H1 (cell line): Measurements from ENCODE around the gene NBPF3. TPM values are rescaled to one million over a fixed set of nuclear protein-coding genes. Genes with fewer than 3 reads are reported as not detected.
A peak's percentile ranks its signal among the peaks of the same experiment; 100 is the strongest.

Experiments
- CTCF ChIA-PET: fragments of 300-600 bp; sonication (Branson Sonifier 250); formaldehyde crosslinking; loops from one replicate; lab custom pipeline; 2021; ENCODE audit not compliant: partially characterized antibody; lab: Charles Lee
- POLR2A ChIA-PET: fragments of 300-600 bp; sonication (Branson Sonifier 250); formaldehyde crosslinking; loops from one replicate; lab custom pipeline; 2021; ENCODE audit warnings: inconsistent platforms; ENCODE audit not compliant: partially characterized antibody; lab: Charles Lee
- DNase-seq, 2 experiments: peaks; one replicate each; pipeline versions ENCODE4 v3.0.0 to v3.0.0-alpha.2; 2010 to 2022; ENCODE audit warnings: low spot score in 2 of 2, low read depth in 1 of 2, mixed read lengths in 1 of 2
- FAIRE-seq: peaks from 2 replicates; lab custom pipeline; 2011; peaks lifted over from hg19 to GRCh38; lab: Jason Lieb, UNC
- H2AFZ ChIP-seq: 2 replicates; pipeline ENCODE4 v1.8.1; 2012; ENCODE audit warnings: low read length, inconsistent platforms
- H2AK5ac ChIP-seq: 2 replicates; pipeline ENCODE4 v1.6.1; 2013; ENCODE audit warnings: low read depth, low read length
- H2BK120ac ChIP-seq: replicated peaks from 2 replicates; pipeline ENCODE3; 2013; ENCODE audit warnings: low read depth, low read length, inconsistent platforms
- H2BK12ac ChIP-seq: 2 replicates; pipeline ENCODE4 v1.6.1; 2013; ENCODE audit warnings: low read depth, low read length
- H2BK15ac ChIP-seq: 2 replicates; pipeline ENCODE4 v1.6.1; 2013; ENCODE audit warnings: low read length
- H2BK20ac ChIP-seq: 2 replicates; pipeline ENCODE4 v1.6.1; 2013; ENCODE audit warnings: low read length
- H2BK5ac ChIP-seq: 2 replicates; pipeline ENCODE4 v1.6.1; 2013; ENCODE audit warnings: low read depth, low read length
- H3K14ac ChIP-seq: 2 replicates; pipeline ENCODE4 v1.6.1; 2013; ENCODE audit warnings: inconsistent platforms; ENCODE audit not compliant: insufficient read length
- H3K18ac ChIP-seq: 2 replicates; pipeline ENCODE4 v1.6.1; 2013; ENCODE audit warnings: low read length; ENCODE audit errors: extremely low read depth
- H3K23ac ChIP-seq: 2 replicates; pipeline ENCODE4 v1.6.1; 2013; ENCODE audit warnings: inconsistent platforms; ENCODE audit not compliant: insufficient read length
- H3K23me2 ChIP-seq: 2 replicates; pipeline ENCODE4 v1.6.1; 2013; ENCODE audit warnings: low read depth, low read length
- H3K27ac ChIP-seq: 2 replicates; pipeline ENCODE4 v1.6.1; 2011; ENCODE audit warnings: low read depth, low read length, inconsistent platforms
- H3K27me3 ChIP-seq, 4 experiments: replicated peaks in 1 of 4; 1 replicate in 1 of 4; 2 replicates in 3 of 4; pipeline versions ENCODE4 v1.6.1 to v1.8.1; 2011 to 2013; ENCODE audit warnings: low read length in 3 of 4, mild to moderate bottlenecking in 3 of 4, inconsistent platforms in 2 of 4, mixed read lengths in 2 of 4, moderate library complexity in 1 of 4; ENCODE audit not compliant: control insufficient read depth in 3 of 4, insufficient read depth in 3 of 4; ENCODE audit errors: extremely low read depth in 1 of 4
- H3K36me3 ChIP-seq, 4 experiments: 2 replicates each; pipeline versions ENCODE4 v1.6.1 to v1.8.1; 2011 to 2013; ENCODE audit warnings: mild to moderate bottlenecking in 4 of 4, low read length in 3 of 4, moderate library complexity in 2 of 4, control low read depth in 1 of 4, inconsistent platforms in 1 of 4; ENCODE audit not compliant: insufficient read depth in 4 of 4, control insufficient read depth in 2 of 4
- H3K4ac ChIP-seq: replicated peaks from 2 replicates; pipeline ENCODE3; 2013; ENCODE audit warnings: low read length, low read depth, mixed read lengths, inconsistent platforms; ENCODE audit not compliant: insufficient read length
- H3K4me1 ChIP-seq, 4 experiments: replicated peaks in 1 of 4; 1 replicate in 1 of 4; 2 replicates in 3 of 4; pipeline versions ENCODE4 v1.6.1 to v1.8.1; 2011 to 2013; ENCODE audit warnings: low read length in 3 of 4, inconsistent platforms in 2 of 4, mixed read lengths in 1 of 4; ENCODE audit not compliant: insufficient read depth in 4 of 4, control insufficient read depth in 3 of 4
- H3K4me2 ChIP-seq, 2 experiments: 2 replicates each; pipeline versions ENCODE4 v1.6.1 to v1.8.1; 2011 to 2013; ENCODE audit warnings: low read depth in 2 of 2, low read length in 2 of 2, control low read depth in 1 of 2, inconsistent platforms in 1 of 2, mild to moderate bottlenecking in 1 of 2; ENCODE audit not compliant: insufficient read depth in 1 of 2
- H3K4me3 ChIP-seq, 4 experiments: fragments of 200-600, 300-600 bp in 1 of 4; sonication (generic), shearing (Covaris generic), sonication (Bioruptor Twin) in 1 of 4; 2 replicates each; pipeline versions ENCODE4 v1.5.1 to v1.8.1; 2011 to 2016; ENCODE audit warnings: low read length in 4 of 4, low read depth in 3 of 4, control low read depth in 2 of 4, inconsistent platforms in 2 of 4, mild to moderate bottlenecking in 2 of 4, mixed read lengths in 1 of 4, moderate library complexity in 1 of 4; ENCODE audit not compliant: insufficient read depth in 2 of 4; ENCODE audit errors: extremely low read depth in 1 of 4
- H3K56ac ChIP-seq: replicated peaks from 2 replicates; pipeline ENCODE3; 2013; ENCODE audit warnings: low read depth, mild to moderate bottlenecking, mixed read lengths, low read length, inconsistent platforms; ENCODE audit not compliant: insufficient read length
- H3K79me1 ChIP-seq: 2 replicates; pipeline ENCODE4 v1.6.1; 2013; ENCODE audit warnings: low read depth, low read length, control low read depth
- H3K79me2 ChIP-seq, 2 experiments: 2 replicates each; pipeline versions ENCODE4 v1.6.1 to v1.8.1; 2012 to 2013; ENCODE audit warnings: low read length in 2 of 2, mild to moderate bottlenecking in 2 of 2, inconsistent platforms in 1 of 2; ENCODE audit not compliant: insufficient read depth in 2 of 2, control insufficient read depth in 1 of 2
- H3K9ac ChIP-seq, 4 experiments: replicated peaks in 1 of 4; 1 replicate in 1 of 4; 2 replicates in 3 of 4; pipeline versions ENCODE4 v1.6.1 to v1.8.1; 2011 to 2013; ENCODE audit warnings: low read depth in 3 of 4, low read length in 3 of 4, control low read depth in 2 of 4, mild to moderate bottlenecking in 2 of 4, moderate library complexity in 2 of 4, inconsistent platforms in 1 of 4; ENCODE audit errors: extremely low read depth in 1 of 4
- H3K9me3 ChIP-seq, 2 experiments: 2 replicates each; pipeline versions ENCODE4 v1.6.1 to v1.8.1; 2012 to 2013; ENCODE audit warnings: mild to moderate bottlenecking in 2 of 2, moderate library complexity in 2 of 2, control low read depth in 1 of 2, inconsistent platforms in 1 of 2, low read depth in 1 of 2, low read length in 1 of 2, mixed read lengths in 1 of 2; ENCODE audit not compliant: insufficient read depth in 2 of 2
- H4K20me1 ChIP-seq, 2 experiments: replicated peaks in 1 of 2; 2 replicates each; pipeline versions ENCODE3 to v1.8.1; 2011 to 2013; ENCODE audit warnings: inconsistent platforms in 2 of 2, low read length in 2 of 2, mild to moderate bottlenecking in 1 of 2; ENCODE audit not compliant: insufficient read depth in 2 of 2, control insufficient read depth in 1 of 2
- H4K5ac ChIP-seq: 2 replicates; pipeline ENCODE4 v1.6.1; 2013; ENCODE audit warnings: low read length, low read depth, mixed read lengths, inconsistent platforms; ENCODE audit not compliant: insufficient read length
- H4K8ac ChIP-seq: 2 replicates; pipeline ENCODE4 v1.8.0; 2013; ENCODE audit warnings: mild to moderate bottlenecking, moderate library complexity, low read length, inconsistent platforms; ENCODE audit not compliant: insufficient read depth; ENCODE audit errors: extremely low read depth
- H4K91ac ChIP-seq: replicated peaks from 2 replicates; pipeline ENCODE3; 2013; ENCODE audit warnings: low read length, mixed read lengths, inconsistent platforms; ENCODE audit not compliant: insufficient read length
- CEBPB ChIP-seq: IDR thresholded peaks from 2 replicates; pipeline ENCODE4 v1.6.1; 2012; ENCODE audit warnings: low read depth, low read length
- GABPA ChIP-seq: IDR thresholded peaks from 2 replicates; pipeline ENCODE4 v1.6.1; 2011; ENCODE audit warnings: mild to moderate bottlenecking, low read length, moderate library complexity, borderline replicate concordance; ENCODE audit not compliant: insufficient read depth
- JUND ChIP-seq: IDR thresholded peaks from 2 replicates; pipeline ENCODE4 v1.6.1; 2011; ENCODE audit warnings: mild to moderate bottlenecking, improper control_type of control experiment, low read length
- WGBS, 2 experiments: shearing (Covaris generic) in 1 of 2; methylation state at CpG; one replicate each; pipeline versions ENCODE4 v1.1.6 to v1.1.7; 2013 to 2015; ENCODE audit warnings: low lambda C conversion rate in 2 of 2, mixed read lengths in 2 of 2, inconsistent platforms in 1 of 2, low coverage in 1 of 2, missing lambda C conversion rate in 1 of 2; ENCODE audit not compliant: insufficient replicate concordance in 2 of 2, insufficient coverage in 1 of 2, insufficient read length in 1 of 2; ENCODE audit errors: extremely low coverage in 1 of 2, missing lambda C conversion rate in 1 of 2; 5-methylcytosine and 5-hydroxymethylcytosine counted together
- polyA plus RNA-seq, 7 experiments: library from polyadenylated mRNA; depleted of rRNA in 3 of 7; stranded (reverse) in 5 of 7; unstranded in 2 of 7; fragments of >200 nt in 5 of 7; fragments of 200-250 nt in 2 of 7; gene quantifications; 1 replicate in 5 of 7; 2 replicates in 1 of 7; 4 replicates in 1 of 7; pipeline versions ENCODE4 v1.2.1 to v1.2.3, GENCODE V29; 2011 to 2013; ENCODE audit warnings: missing spikeins in 2 of 7, mixed read lengths in 2 of 7
- total RNA-seq: library from RNA; stranded (reverse); fragmentation: NEBNext Ultra II Directional; extraction: Animal tissue kit (Norgen Biotek cat#: 25700); gene quantifications from 2 replicates; pipeline ENCODE4 v1.2.1, GENCODE V29; 2021

Gene NBPF3
- total and polyA plus RNA-seq, 2 of the 8 experiments (the other 6 are each of a cell fraction or from before 2014, with no cell fraction given): 3.8 to 4.3 TPM

DNA sequence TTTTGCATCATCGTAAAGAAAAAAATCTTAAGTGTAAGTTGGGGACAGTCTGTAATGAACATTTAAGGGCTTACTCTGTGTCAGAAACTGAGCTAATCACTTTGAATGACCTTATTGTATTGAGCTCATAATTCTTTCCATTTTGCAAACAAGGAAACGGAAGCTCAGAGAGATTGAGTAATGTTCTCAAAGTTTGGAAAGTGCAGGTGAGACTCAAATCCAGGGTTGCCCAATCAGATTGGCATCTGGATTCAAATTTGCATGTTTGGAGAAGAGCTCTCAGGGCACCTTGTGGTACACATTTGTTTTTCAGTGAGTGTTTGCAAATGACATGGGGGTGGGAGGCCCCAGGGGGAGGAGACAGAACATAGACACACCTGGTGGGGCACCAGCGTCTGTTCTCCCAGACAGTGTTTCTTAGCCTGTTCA is 77.2 kb downstream of the NBPF3 start:
- Histone ChIP-seq H2BK15ac (no peak overlapping the region), H3K23me2 (no peaks in the 10 kb centered on the region), H3K27ac (no peak overlapping the region), H4K91ac (no peak overlapping the region), H3K79me1 (peaks cover 5% of the 10 kb centered on the region; the same call in 1 of the 2 replicates), H3K23ac (no peak overlapping the region), H3K9ac (no peak overlapping the region), H3K56ac (no peak overlapping the region), H3K4me2 (no peak overlapping the region), H2BK12ac (no peak overlapping the region), H4K8ac (no peak overlapping the region), H3K4me3 (no peak overlapping the region), H2BK5ac (no peak overlapping the region), H3K79me2 (peaks cover 10 to 75% of the 10 kb centered on the region in 2 experiments), H3K27me3 (no peaks in the 10 kb centered on the region), H3K9me3 (no peaks in the 10 kb centered on the region), H4K20me1 (peaks cover 11 to 38% of the 10 kb centered on the region in 2 experiments), H2AK5ac (no peak overlapping the region), H3K4me1 (peaks cover 14 to 22% (median 17%) of the 10 kb centered on the region in 4 experiments), H2AFZ (no peak overlapping the region), H3K36me3 (no peaks in the 10 kb centered on the region; a peak in 1 of 8 replicates), H2BK20ac (no peak overlapping the region), H4K5ac (no peak overlapping the region), H3K18ac (no peak overlapping the region), H3K4ac (no peak overlapping the region), H2BK120ac (no peak overlapping the region), H3K14ac (no peak overlapping the region)
- FAIRE-seq (no peak), DNase-seq (no peak)
- POLR2A ChIA-PET: interaction anchor here (0.8 kb wide), 1 partner anchor 21 kb away, joined by 3 read pairs; no protein-coding TSS in a partner anchor
- 82% methylated on average over 3 of the region's 3 CpGs; no CpG with 5 or more reads in 1 of the 2 experiments for WGBS, 2 experiments
- TF ChIP-seq CEBPB (peak; percentile 51; the same call in 1 of the 2 replicates), JUND (no peak), GABPA (no peak)
- CTCF ChIA-PET: interaction anchor here (1.0 to 26.3 kb wide), 6 partner anchors 21 to 299 kb away, joined by 3 to 372 read pairs (median 4); no protein-coding TSS in a partner anchor
